SK-N-SH treated with all-trans-retinoic acid at 6 μM for 48 hours (cell line): Measurements from ENCODE around the gene ZNF286A.

ENCODE experiments used
- BACH2 ChIP-seq: fragments of 250-450 bp; sonication (Bioruptor Pico); IDR thresholded peaks from 2 replicates; pipeline ENCODE4 v1.9.0; 2021; ENCODE audit warnings: mild to moderate bottlenecking, borderline replicate concordance
- GLIS3 ChIP-seq: fragments of 250-450 bp; sonication (Bioruptor Pico); IDR thresholded peaks from 2 replicates; pipeline ENCODE4 v1.5.0; 2020; ENCODE audit warnings: mild to moderate bottlenecking, moderate library complexity
- ISL1 ChIP-seq: fragments of 250-450 bp; sonication (Bioruptor Pico); IDR thresholded peaks from 2 replicates; pipeline ENCODE4 v2.1.2; 2022; ENCODE audit warnings: mild to moderate bottlenecking, moderate library complexity
- PATZ1 ChIP-seq: fragments of 250-450 bp; sonication (Bioruptor Pico); IDR thresholded peaks from 2 replicates; pipeline ENCODE4 v1.8.0; 2020; ENCODE audit warnings: mild to moderate bottlenecking, moderate library complexity, borderline replicate concordance
- POU6F1 ChIP-seq: fragments of 250-450 bp; sonication (Bioruptor Pico); IDR thresholded peaks from 2 replicates; pipeline ENCODE4 v1.8.0; 2021; ENCODE audit warnings: low read depth, mild to moderate bottlenecking, moderate library complexity, borderline replicate concordance
- PPARA ChIP-seq: fragments of 250-450 bp; sonication (Bioruptor Pico); IDR thresholded peaks from 2 replicates; pipeline ENCODE4 v1.5.0; 2020; ENCODE audit warnings: mild to moderate bottlenecking, borderline replicate concordance
- TCF4 ChIP-seq: fragments of 250-450 bp; sonication (Bioruptor Pico); IDR thresholded peaks from 2 replicates; pipeline ENCODE4 v1.8.0; 2021; ENCODE audit warnings: mild to moderate bottlenecking, moderate library complexity, borderline replicate concordance

GRCh38 chr17:15741624-15742023 lies 42.1 kb downstream of the ZNF286A start:
- TF ChIP-seq PATZ1 (no peak), BACH2 (no peak), TCF4 (CRISPR knock-in tag) (no peak), PPARA (no peak), ISL1 (no peak), POU6F1 (CRISPR knock-in tag) (no peak), GLIS3 (CRISPR knock-in tag) (no peak)
